ENCODE measurements around the gene TCP1.
"Not testable (repeated sequence)": the region's sequence is repeated elsewhere in the genome, so short reads cannot be mapped to it uniquely, and the experiment has no call there.

Gene TCP1

GRCh38 chr6:159789377-159790148, at the start of gene TCP1:
TCP1 (minus strand) TSS chr6:159789602; CDS start chr6:159789468, 134 bp downstream.
- DNase-seq (ENCODE audit: low spot score), result peak; percentile 98

DNA sequence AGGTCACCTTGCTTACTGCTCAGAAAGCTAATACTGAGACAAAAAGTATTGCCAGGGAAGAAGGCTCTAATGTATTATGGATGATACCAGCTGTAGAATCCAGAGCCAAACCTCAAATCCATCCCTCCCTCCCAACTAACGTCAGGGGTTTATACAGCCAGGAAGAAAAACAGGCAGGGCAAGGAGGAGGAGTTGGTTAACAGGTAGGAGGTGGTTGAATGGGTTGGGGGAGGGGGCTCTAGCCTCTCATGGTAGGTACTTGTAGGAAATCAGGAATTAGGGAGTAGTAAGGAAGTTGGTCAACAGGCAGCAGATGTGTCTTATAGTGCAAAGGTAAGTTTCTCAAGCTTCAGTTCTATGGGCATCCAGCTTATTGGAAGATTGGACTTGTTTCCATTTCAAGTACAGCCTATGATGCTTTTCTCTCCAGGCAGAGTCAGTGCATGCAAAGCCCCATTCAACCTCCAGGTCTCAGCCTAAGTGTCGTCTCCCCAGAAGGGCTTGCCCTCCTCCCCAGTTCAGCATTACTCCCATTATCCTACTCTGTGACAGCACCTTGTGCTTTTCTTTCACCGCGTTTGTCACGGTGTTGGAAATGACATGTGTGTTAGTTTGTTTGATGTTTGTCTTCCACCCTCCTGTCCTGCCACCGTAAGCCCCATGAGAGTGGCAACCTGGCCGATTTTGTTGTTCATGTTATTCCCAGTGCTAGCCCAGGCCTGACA, 48.8 kb upstream of the TCP1 start:
- DNase-seq (ENCODE audit: low spot score), result no peak

- DNase-seq (ENCODE audit: low spot score), result no peak
These were observed 48.1 kb upstream of the TCP1 start for GRCh38 chr6:159837511-159837910.

- no peak for DNase-seq (ENCODE audit: low spot score)
These were observed 47.5 kb upstream of the TCP1 start for GRCh38 chr6:159836718-159837490.

- no peak for DNase-seq (ENCODE audit: low spot score)
These were observed 44.7 kb upstream of the TCP1 start for GRCh38 chr6:159833997-159834603.

- DNase-seq (ENCODE audit: low spot score), result no peak
These were observed 44.2 kb upstream of the TCP1 start for GRCh38 chr6:159833556-159833955.

- no peak for DNase-seq (ENCODE audit: low spot score)
These were observed 43.5 kb upstream of the TCP1 start for GRCh38 chr6:159832946-159833345.

DNA sequence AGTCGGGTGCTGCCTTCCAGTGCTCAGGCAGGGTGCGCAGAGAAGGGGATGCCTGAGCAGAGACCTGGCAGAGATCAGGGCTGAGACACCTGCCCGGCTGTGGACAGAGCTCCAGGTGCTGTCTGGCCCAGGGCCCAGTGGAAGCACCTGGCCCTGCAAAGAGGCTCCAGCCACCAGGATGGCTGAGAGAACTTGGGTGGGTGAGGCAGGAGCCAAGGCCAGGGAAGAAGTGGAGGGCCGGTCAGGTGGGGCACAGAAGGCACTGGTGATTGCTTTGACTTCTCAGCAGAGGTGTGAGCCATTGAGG, 41.9 kb upstream of the TCP1 start:
- DNase-seq (ENCODE audit: low spot score), result no peak

GRCh38 chr6:159830501-159831372, 41.3 kb upstream of the TCP1 start:
- no peak for DNase-seq (ENCODE audit: low spot score)

- DNase-seq (ENCODE audit: low spot score), result no peak
These were observed 40.1 kb upstream of the TCP1 start for GRCh38 chr6:159829526-159829925.

GRCh38 chr6:159828074-159828473, 38.7 kb upstream of the TCP1 start:
- DNase-seq (ENCODE audit: low spot score), result no peak

GRCh38 chr6:159826968-159827647, 37.7 kb upstream of the TCP1 start:
- no peak for DNase-seq (ENCODE audit: low spot score)

DNA sequence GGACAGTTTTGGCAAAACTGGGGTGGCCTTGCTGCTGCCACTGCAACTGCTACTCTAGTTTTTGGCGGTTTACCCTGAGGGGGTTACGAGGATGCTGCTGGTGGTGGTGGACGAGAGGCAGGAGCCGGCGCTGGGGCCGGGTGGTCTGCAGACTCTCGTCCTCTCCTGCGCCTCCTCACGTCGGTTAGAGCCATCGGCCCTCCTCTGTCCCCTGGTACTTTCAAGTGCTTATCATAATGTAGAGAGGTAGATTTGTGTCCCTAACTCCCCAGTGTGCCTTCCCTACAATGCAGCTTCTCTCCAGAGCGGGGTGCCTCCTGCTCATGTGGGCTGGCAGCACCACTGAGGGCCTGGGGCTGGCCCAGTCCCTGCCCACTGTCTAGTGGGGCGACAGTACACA, 36.6 kb upstream of the TCP1 start:
- DNase-seq (ENCODE audit: low spot score), result no peak

DNA sequence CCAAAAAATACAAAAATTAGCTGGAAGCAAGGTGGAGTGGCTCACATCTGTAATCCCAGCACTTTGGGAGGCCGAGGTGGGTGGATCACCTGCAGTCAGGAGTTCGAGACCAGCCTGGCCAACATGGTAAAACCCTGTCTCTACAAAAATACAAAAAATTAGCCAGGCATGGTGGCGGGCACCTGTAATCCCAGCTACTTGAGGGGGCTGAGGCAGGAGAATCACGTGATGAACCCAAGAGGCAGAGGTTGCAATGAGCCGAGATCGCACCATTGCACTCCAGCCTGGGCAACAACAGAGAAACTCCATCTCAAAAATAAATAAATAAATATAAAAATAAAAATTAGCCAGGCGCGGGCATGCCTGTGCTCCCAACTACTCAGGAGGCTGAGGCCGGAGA, 35.3 kb upstream of the TCP1 start:
- not testable (repeated sequence) for DNase-seq (ENCODE audit: low spot score)

- DNase-seq (ENCODE audit: low spot score), result no peak
These were observed 34.6 kb upstream of the TCP1 start for GRCh38 chr6:159823953-159824352.

DNA sequence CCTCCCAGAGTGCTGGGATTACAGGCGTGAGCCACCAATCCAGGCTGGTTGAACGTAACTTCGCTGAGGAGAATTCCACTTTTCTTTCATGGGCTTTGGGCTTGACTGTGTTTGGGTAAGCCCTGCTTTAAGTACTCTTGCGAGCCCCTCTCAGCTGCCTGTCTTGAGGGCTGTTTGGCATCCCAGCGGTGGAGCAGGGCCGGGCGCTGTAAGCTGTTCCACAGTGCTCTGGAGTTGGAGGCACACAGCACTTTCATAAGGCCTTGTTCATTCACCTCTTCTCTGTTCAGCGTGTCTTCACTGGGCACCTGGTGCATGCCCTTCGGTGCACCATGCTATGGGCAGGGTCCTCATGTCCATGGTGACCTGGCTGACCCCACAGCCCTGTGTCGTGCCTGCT, 32.3 kb upstream of the TCP1 start:
- no peak for DNase-seq (ENCODE audit: low spot score)

DNA sequence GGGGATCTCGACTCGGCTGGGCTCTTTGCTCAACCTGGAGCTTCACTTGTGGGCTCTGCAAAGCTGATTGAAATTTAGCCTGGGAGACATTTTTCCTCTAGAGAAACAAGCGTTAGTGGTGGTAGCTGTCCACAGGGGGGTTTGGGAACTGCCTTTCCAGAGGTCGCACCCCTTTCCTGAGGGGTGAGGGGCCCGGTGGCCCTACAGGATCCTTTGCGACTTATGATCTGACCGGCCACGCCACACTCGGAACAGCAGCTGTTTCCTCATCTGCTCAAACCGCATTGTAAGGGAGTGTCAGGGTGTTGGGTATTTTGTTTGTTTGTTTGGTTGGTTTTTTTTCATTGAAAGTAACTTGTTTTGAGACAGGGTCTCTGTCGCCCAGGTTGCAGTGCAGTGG, 31.7 kb upstream of the TCP1 start:
- no peak for DNase-seq (ENCODE audit: low spot score)

GRCh38 chr6:159819932-159820640, 30.7 kb upstream of the TCP1 start:
- DNase-seq (ENCODE audit: low spot score), result no peak

GRCh38 chr6:159819098-159819497, 29.7 kb upstream of the TCP1 start:
- DNase-seq (ENCODE audit: low spot score), result no peak

Measured in HuH-7 (cell line).